Tibial artery (tissue), 4 donors: ENCODE data around the gene FLRT1.

Source experiments
- DNase-seq, 2 donors: peaks; one replicate each; pipeline ENCODE4 v3.0.0-alpha.2; 2019
- H3K27ac ChIP-seq, 2 donors: fragments of 200-600 bp; sonication (generic) in 1 of 2; 1 replicate in 1 of 2; 2 replicates in 1 of 2; pipeline ENCODE4 v1.5.1; 2018 to 2019; ENCODE audit warnings: mild to moderate bottlenecking in 1 of 2
- H3K27me3 ChIP-seq, 2 donors: fragments of 200-600 bp; sonication (generic) in 1 of 2; one replicate each; pipeline versions ENCODE4 v1.5.1 to v1.6.0; 2016 to 2019
- H3K36me3 ChIP-seq, 3 donors: fragments of 200-600 bp; sonication (generic) in 2 of 3; one replicate each; pipeline ENCODE4 v1.5.1; 2016 to 2019; ENCODE audit warnings: mild to moderate bottlenecking in 2 of 3
- H3K4me1 ChIP-seq, 4 donors: fragments of 200-600 bp; sonication (generic) in 2 of 4; 1 replicate in 3 of 4; 2 replicates in 1 of 4; pipeline ENCODE4 v1.5.1; 2016 to 2019
- H3K4me3 ChIP-seq, 2 donors: fragments of 200-600 bp; sonication (generic) in 1 of 2; 1 replicate in 1 of 2; 2 replicates in 1 of 2; pipeline ENCODE4 v1.5.1; 2018 to 2019; ENCODE audit warnings: mild to moderate bottlenecking in 2 of 2
- H3K9me3 ChIP-seq, 3 donors: fragments of 200-600 bp; sonication (generic) in 1 of 3; one replicate each; pipeline ENCODE4 v1.5.1; 2016 to 2019
- intact Hi-C: fragments of 100-400 bp; cut with DNase I; formaldehyde crosslinking; loops from one replicate; pipeline ENCODE4 v1.15.0; 2023; ENCODE audit warnings: low total_unique reads
- TF ChIP-seq, protein P1 (sequence below), 2 experiments: fragments of 200-600 bp in 1 of 2; fragments of 450-650 bp in 1 of 2; IDR thresholded peaks; one replicate each; pipeline ENCODE4 v1.5.1; 2017 to 2019; ENCODE audit warnings: antibody characterized with exemption in 2 of 2, mild to moderate bottlenecking in 1 of 2, moderate library complexity in 1 of 2

FLRT1 gene

DNA sequence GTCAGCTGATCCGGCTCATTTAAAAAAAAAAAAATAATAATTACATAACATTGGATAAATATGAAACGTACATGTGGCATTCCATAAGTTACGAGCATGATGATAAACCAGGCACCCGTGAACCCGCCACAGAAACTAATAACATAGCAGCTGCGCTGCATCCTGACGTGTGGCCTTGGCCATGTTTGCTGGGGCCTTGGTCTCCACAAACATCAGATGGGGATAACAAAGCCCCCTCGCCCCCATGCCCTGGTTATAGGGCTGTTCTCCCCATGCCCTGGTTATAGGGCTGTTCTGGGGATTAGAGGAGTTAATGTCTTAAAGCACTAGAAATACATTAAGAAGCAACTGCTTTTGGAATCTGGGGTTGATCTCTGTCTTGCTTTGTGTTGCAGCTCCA lies 36.7 kb downstream of the FLRT1 start:
- TF ChIP-seq, protein P1, sequence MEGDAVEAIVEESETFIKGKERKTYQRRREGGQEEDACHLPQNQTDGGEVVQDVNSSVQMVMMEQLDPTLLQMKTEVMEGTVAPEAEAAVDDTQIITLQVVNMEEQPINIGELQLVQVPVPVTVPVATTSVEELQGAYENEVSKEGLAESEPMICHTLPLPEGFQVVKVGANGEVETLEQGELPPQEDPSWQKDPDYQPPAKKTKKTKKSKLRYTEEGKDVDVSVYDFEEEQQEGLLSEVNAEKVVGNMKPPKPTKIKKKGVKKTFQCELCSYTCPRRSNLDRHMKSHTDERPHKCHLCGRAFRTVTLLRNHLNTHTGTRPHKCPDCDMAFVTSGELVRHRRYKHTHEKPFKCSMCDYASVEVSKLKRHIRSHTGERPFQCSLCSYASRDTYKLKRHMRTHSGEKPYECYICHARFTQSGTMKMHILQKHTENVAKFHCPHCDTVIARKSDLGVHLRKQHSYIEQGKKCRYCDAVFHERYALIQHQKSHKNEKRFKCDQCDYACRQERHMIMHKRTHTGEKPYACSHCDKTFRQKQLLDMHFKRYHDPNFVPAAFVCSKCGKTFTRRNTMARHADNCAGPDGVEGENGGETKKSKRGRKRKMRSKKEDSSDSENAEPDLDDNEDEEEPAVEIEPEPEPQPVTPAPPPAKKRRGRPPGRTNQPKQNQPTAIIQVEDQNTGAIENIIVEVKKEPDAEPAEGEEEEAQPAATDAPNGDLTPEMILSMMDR (IDR thresholded peaks at IDR 0.05): no peak
- no peak overlapping the region for H3K4me3 ChIP-seq
- no peak for DNase-seq
- no peaks in the 10 kb centered on the region for H3K9me3 ChIP-seq
- no peaks in the 10 kb centered on the region for H3K4me1 ChIP-seq
- intact Hi-C loops: no loop called here
- H3K27me3 ChIP-seq: peaks cover 0 to 10% of the 10 kb centered on the region in 2 donors
- no peak overlapping the region for H3K27ac ChIP-seq
- no peaks in the 10 kb centered on the region for H3K36me3 ChIP-seq

DNA sequence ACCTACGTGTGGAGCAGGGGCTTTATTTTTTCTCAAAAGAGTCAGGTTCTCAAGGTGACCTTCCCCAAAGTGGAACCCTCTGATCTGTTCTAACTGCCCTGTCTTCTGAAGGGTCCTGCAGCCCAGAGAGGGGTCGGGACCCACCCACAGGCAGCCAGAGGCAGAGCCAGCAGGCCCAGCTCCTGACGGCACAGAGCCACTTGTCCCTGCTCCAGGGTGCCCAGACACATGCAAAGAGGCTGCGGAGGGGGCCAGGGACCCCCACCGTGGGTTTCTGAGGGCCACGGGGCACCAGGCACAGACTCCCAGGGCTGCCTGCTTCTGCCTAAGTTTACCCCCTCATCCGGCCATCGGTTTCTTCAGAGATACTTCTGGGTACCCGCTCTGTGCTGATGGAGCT lies 37.1 kb downstream of the FLRT1 start:
- TF ChIP-seq, protein P1 (IDR thresholded peaks at IDR 0.05): no peak
- H3K27ac ChIP-seq: no peak overlapping the region
- no peaks in the 10 kb centered on the region for H3K36me3 ChIP-seq
- no peaks in the 10 kb centered on the region for H3K9me3 ChIP-seq
- H3K27me3 ChIP-seq: peaks cover 0 to 6% of the 10 kb centered on the region in 2 donors
- no peaks in the 10 kb centered on the region for H3K4me1 ChIP-seq
- intact Hi-C loops: no loop called here
- no peak for DNase-seq
- H3K4me3 ChIP-seq: no peak overlapping the region

DNA sequence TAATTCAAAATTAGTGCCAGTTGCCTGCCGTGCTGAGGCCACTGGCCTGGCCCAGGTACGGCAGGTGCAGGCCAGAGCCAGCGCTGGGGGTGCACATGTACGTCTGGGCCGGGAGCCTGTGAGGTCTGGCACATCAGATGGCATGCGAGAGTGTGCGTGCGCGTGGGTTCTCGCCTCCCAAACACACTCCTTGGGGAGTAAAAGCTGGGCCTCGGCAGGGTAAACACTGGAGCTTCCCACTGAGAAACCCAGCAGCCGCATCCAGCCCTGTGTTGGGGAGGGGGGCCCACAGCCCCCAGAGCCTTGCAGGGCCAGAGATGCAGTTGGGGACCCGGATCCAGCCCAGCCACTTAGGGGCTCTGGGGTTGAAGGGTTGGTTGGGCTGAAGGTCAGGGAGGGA lies 37.8 kb downstream of the FLRT1 start:
- TF ChIP-seq, protein P1 (IDR thresholded peaks at IDR 0.05): no peak
- Histone ChIP-seq H3K36me3 (no peaks in the 10 kb centered on the region), H3K27me3 (peaks cover 0 to 6% of the 10 kb centered on the region in 2 donors), H3K27ac (no peak overlapping the region), H3K4me1 (no peaks in the 10 kb centered on the region), H3K9me3 (no peaks in the 10 kb centered on the region), H3K4me3 (no peak overlapping the region)
- no peak for DNase-seq
- intact Hi-C loops: no loop called here

DNA sequence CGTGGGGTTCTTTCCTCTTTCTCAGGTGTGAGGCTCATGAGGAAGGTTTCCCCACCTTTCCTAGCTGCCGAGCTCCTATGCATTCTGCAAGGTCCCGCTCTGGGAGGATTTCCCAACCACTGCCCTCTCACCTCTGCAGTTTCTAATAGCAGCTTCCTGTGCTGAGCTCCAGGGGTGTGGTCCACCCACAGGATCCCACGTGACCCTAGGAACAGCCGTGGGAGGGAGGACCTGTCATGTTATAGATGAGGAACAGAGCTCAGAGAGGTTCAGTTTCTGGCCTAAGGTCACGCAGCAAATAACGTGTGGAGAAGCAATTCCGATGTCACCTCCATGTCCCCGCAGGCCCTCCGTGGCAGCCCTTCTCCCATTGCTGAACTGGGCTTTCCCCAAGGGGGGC lies 38.5 kb downstream of the FLRT1 start:
- H3K9me3 ChIP-seq: no peaks in the 10 kb centered on the region
- peaks cover 0 to 2% of the 10 kb centered on the region in 2 donors for H3K27me3 ChIP-seq
- intact Hi-C loops: no loop called here
- no peaks in the 10 kb centered on the region for H3K4me1 ChIP-seq
- no peaks in the 10 kb centered on the region for H3K36me3 ChIP-seq
- no peak overlapping the region for H3K4me3 ChIP-seq
- no peak overlapping the region for H3K27ac ChIP-seq
- no peak for DNase-seq
- TF ChIP-seq, protein P1 (IDR thresholded peaks at IDR 0.05): no peak

DNA sequence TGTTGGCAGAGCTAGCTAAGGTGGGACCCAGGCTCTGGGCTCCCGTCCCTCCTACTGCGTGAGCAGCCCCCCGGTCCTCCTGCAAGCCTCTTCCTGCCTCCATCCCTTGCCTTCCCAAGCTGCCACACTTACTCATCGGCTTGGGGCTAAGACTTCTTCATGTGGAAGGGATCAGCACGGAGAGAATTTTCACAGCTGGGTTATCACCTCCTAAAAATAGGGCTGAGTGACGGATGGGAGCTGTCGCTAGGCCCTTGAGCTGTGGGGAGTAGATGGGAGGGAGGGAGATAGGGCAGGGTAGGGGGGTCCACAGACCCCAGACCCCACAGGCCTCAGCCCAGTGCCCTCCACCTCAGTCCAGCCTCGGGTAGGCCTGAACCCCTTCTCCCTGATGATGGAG lies 41.0 kb downstream of the FLRT1 start:
- DNase-seq: no peak
- Histone ChIP-seq H3K4me3 (no peak overlapping the region), H3K27me3 (no peaks in the 10 kb centered on the region), H3K4me1 (no peaks in the 10 kb centered on the region), H3K27ac (no peak overlapping the region), H3K9me3 (no peaks in the 10 kb centered on the region), H3K36me3 (no peaks in the 10 kb centered on the region)
- intact Hi-C loops: no loop called here
- TF ChIP-seq, protein P1 (IDR thresholded peaks at IDR 0.05): no peak

DNA sequence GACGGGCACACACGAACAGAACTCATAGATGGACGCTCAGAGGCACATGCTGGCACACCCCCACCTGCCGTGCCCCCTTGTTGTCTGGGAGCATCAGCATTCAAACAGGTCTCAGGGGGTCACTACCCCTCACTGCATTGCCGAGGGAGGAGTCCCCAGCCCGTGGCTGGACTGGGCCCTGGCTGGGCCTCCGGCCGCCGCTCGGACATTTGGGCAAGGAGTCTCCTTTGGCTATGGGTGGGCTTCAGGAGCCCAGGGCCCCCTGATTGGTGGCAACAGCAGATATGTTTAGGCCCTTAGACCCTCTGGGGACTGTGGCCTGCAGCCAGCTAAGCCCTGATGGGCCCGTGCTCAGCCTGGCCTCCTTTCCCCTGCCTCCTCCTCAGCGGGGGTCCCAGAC lies 41.9 kb downstream of the FLRT1 start:
- DNase-seq: no peak
- no peaks in the 10 kb centered on the region for H3K27me3 ChIP-seq
- intact Hi-C loops: no loop called here
- H3K36me3 ChIP-seq: no peaks in the 10 kb centered on the region
- no peaks in the 10 kb centered on the region for H3K9me3 ChIP-seq
- TF ChIP-seq, protein P1 (IDR thresholded peaks at IDR 0.05): no peak
- H3K4me3 ChIP-seq: no peak overlapping the region
- H3K4me1 ChIP-seq: no peaks in the 10 kb centered on the region
- H3K27ac ChIP-seq: no peak overlapping the region
